Endodermal cell (in vitro differentiated cells): ENCODE results near the gene PLAU. TPM values are rescaled to one million over a fixed set of nuclear protein-coding genes. Genes with fewer than 3 reads are reported as not detected.

Experiments used
- DNase-seq: peaks from one replicate; pipeline ENCODE4 v3.0.0-alpha.2; 2017
- H3K27ac ChIP-seq: 2 replicates; pipeline ENCODE4 v1.5.1; 2013; ENCODE audit warnings: mild to moderate bottlenecking, low read depth, low read length, moderate library complexity
- H3K27me3 ChIP-seq: 2 replicates; pipeline ENCODE4 v1.6.1; 2013; ENCODE audit warnings: mild to moderate bottlenecking, low read length, moderate library complexity; ENCODE audit not compliant: insufficient read depth, control insufficient read depth, poor library complexity, severe bottlenecking
- H3K36me3 ChIP-seq: 2 replicates; pipeline ENCODE4 v1.7.0; 2013; ENCODE audit warnings: mild to moderate bottlenecking, low read length, moderate library complexity; ENCODE audit not compliant: control insufficient read depth, insufficient read depth
- H3K4me1 ChIP-seq: one replicate; pipeline ENCODE4 v1.7.0; 2013; ENCODE audit warnings: low read length; ENCODE audit not compliant: control insufficient read depth, insufficient read depth
- H3K4me3 ChIP-seq: 2 replicates; pipeline ENCODE4 v1.5.1; 2013; ENCODE audit warnings: mild to moderate bottlenecking, low read length, moderate library complexity
- H3K9ac ChIP-seq: 2 replicates; pipeline ENCODE4 v1.6.1; 2013; ENCODE audit warnings: mild to moderate bottlenecking, low read length, moderate library complexity; ENCODE audit not compliant: poor library complexity, severe bottlenecking; ENCODE audit errors: extremely low read depth
- H3K9me3 ChIP-seq: 2 replicates; pipeline ENCODE4 v1.6.1; 2013; ENCODE audit warnings: mild to moderate bottlenecking, low read length, moderate library complexity; ENCODE audit not compliant: control insufficient read depth
- H3K27ac Mint-ChIP-seq: 2 replicates; pipeline ENCODE4 v1.8.0; 2020; ENCODE audit warnings: mixed read lengths
- H3K27me3 Mint-ChIP-seq: 2 replicates; pipeline ENCODE4 v1.8.0; 2021; ENCODE audit warnings: mild to moderate bottlenecking, mixed read lengths; ENCODE audit not compliant: insufficient read depth
- H3K36me3 Mint-ChIP-seq: 2 replicates; pipeline ENCODE4 v1.8.0; 2020; ENCODE audit warnings: low read depth, mixed read lengths
- H3K4me1 Mint-ChIP-seq: 2 replicates; pipeline ENCODE4 v1.8.0; 2020; ENCODE audit warnings: mixed read lengths
- H3K4me3 Mint-ChIP-seq: 2 replicates; pipeline ENCODE4 v1.8.0; 2020; ENCODE audit warnings: mild to moderate bottlenecking, moderate library complexity, mixed read lengths
- H3K9me3 Mint-ChIP-seq: 2 replicates; pipeline ENCODE4 v1.8.0; 2020; ENCODE audit warnings: mild to moderate bottlenecking, mixed read lengths
- CTCF ChIP-seq: fragments of 200-600 bp; sonication (generic); conservative IDR thresholded peaks from 2 replicates; pipeline ENCODE4 v1.5.0; 2021; ENCODE audit warnings: antibody characterized with exemption, mild to moderate bottlenecking
- WGBS, 2 experiments: methylation state at CpG; one replicate each; pipeline versions ENCODE4 v1.1.5 to v1.1.7; 2013; ENCODE audit warnings: missing lambda C conversion rate in 2 of 2, mixed read lengths in 1 of 2; ENCODE audit not compliant: insufficient coverage in 1 of 2, insufficient read length in 1 of 2; 5-methylcytosine and 5-hydroxymethylcytosine counted together
- total RNA-seq, 2 donors: library from RNA; stranded (reverse); fragmentation: NEBNext Ultra II Directional in 1 of 2; extraction: Animal tissue kit (Norgen Biotek cat#: 25700) in 1 of 2; gene quantifications; 2 replicates in 1 of 2; 3 replicates in 1 of 2; pipeline ENCODE4 v1.2.1, GENCODE V29; 2021

PLAU gene
- total RNA-seq, 2 donors from 2014 or later = 2.7 to 3.3 TPM

- no peak overlapping the region for H3K9ac ChIP-seq
- Mint-ChIP-seq H3K27me3 (no peaks in the 10 kb centered on the region), H3K4me1 (peaks cover 16% of the 10 kb centered on the region), H3K36me3 (no peaks in the 10 kb centered on the region), H3K27ac (no peak overlapping the region), H3K4me3 (no peak overlapping the region), H3K9me3 (no peaks in the 10 kb centered on the region)
- peaks cover 7% of the 10 kb centered on the region for H3K4me1 ChIP-seq
- no peaks in the 10 kb centered on the region for H3K9me3 ChIP-seq
- H3K36me3 ChIP-seq = no peaks in the 10 kb centered on the region
- no peaks in the 10 kb centered on the region for H3K27me3 ChIP-seq
- H3K27ac ChIP-seq = no peak overlapping the region
- DNase-seq = no peak
- TF ChIP-seq CTCF = no peak
- WGBS, 2 experiments = 88% methylated on average over 1 to 2 of the region's 2 CpGs
- no peak overlapping the region for H3K4me3 ChIP-seq
These were observed 44.8 kb downstream of the PLAU start for GRCh38 chr10:73955719-73956118.

GRCh38 chr10:73956476-73957359 is 45.8 kb downstream of the PLAU start:
- Mint-ChIP-seq H3K9me3 (no peaks in the 10 kb centered on the region), H3K36me3 (no peaks in the 10 kb centered on the region), H3K27me3 (no peaks in the 10 kb centered on the region), H3K4me1 (peaks cover 16% of the 10 kb centered on the region), H3K27ac (no peak overlapping the region), H3K4me3 (no peak overlapping the region)
- no peaks in the 10 kb centered on the region for H3K9me3 ChIP-seq
- no peak overlapping the region for H3K9ac ChIP-seq
- peaks cover 7% of the 10 kb centered on the region for H3K4me1 ChIP-seq
- no peak overlapping the region for H3K27ac ChIP-seq
- H3K27me3 ChIP-seq = no peaks in the 10 kb centered on the region
- H3K4me3 ChIP-seq = no peak overlapping the region
- 78 to 83% methylated on average over 2 to 9 of the region's 9 CpGs for WGBS, 2 experiments
- no peak for DNase-seq
- TF ChIP-seq CTCF = no peak
- H3K36me3 ChIP-seq = no peaks in the 10 kb centered on the region

GRCh38 chr10:73959484-73960243 is 48.7 kb downstream of the PLAU start:
- H3K36me3 ChIP-seq = no peaks in the 10 kb centered on the region
- Mint-ChIP-seq H3K9me3 (no peaks in the 10 kb centered on the region), H3K4me3 (no peak overlapping the region), H3K36me3 (no peaks in the 10 kb centered on the region), H3K27me3 (no peaks in the 10 kb centered on the region), H3K4me1 (peaks cover 16% of the 10 kb centered on the region), H3K27ac (peak overlapping the region; percentile 12)
- H3K27ac ChIP-seq = no peak overlapping the region
- no peak overlapping the region for H3K9ac ChIP-seq
- H3K27me3 ChIP-seq = no peaks in the 10 kb centered on the region
- WGBS, 2 experiments = 92 to 94% methylated on average over 5 to 6 of the region's 6 CpGs
- H3K9me3 ChIP-seq = no peaks in the 10 kb centered on the region
- H3K4me1 ChIP-seq = peaks cover 7% of the 10 kb centered on the region
- no peak for TF ChIP-seq CTCF
- DNase-seq = peak; percentile 45
- no peak overlapping the region for H3K4me3 ChIP-seq
